NCI-H1092 treated with DMSO at 0.1 percent for 48 hours (cell line): ENCODE measurements around the gene FGGY.

Source experiments
- DNase-seq: peaks from one replicate; lab custom pipeline; 2025; lab: John Stamatoyannopoulos, UW

FGGY gene

DNA sequence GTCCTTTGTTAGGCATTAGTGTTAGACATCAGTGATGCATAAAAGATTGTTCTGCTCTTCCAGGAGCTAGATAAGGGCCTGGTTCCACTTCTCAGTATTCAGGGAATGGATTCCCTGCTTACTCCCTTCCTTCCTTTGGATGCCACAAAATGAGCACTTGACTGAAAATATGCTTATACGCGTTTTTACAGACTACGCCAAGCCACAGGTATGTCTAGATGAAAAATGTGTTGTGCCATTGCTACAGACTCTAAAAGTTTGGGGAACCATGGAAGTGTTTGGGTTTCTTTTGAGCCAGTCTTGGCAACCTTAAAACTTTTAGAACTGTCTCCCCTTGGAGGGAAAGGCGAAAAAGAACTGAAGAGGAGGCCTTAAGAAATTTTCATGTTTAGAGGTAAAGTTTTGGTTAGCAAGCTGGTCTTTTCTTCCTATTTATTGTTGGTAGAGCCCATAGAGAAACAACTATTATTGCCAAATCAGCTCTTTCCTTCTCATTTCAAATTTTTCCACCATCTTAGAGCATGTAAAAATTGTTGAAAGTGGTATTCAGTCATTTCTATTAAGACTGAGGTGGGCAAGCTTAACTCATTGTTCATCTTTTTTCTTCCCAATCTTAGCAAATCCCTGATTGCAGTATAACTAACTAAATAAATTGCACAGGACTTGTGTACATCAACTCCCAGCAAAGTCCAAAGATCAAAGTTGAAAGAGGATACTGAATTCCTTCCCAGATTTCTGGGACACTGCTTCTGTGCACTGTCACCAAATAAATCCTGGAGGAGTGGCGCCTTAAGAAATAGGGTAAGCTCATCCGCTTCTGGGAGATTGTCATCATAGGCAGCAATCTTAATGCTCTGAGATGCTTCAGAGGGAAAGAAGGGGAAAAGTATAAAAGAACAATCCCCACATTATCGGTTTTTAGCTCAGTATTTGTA is 18.9 kb downstream of the FGGY start:
- DNase-seq = no peak

- no peak for DNase-seq
Observed at GRCh38 chr1:59316497-59317128, 19.7 kb downstream of the FGGY start.

DNA sequence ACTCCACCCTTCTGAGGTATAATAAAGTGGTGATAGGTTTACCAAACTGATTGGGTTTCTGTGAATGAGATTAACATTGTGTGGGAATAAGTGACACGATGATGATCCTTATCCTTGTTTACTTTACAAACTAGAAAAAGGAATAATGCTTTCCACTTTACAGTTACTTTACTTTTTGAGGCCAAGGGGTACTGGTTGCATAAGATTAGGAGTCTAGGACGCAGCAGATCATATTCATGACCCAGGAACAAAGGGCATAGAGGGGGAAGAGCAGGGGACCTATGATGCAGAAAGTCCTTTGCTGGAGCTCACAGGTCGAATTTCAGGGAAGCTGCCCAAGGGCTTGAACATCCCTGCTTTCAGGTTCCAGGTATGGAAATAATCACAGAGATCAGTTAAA is 20.4 kb downstream of the FGGY start:
- no peak for DNase-seq

- DNase-seq = no peak
Observed at GRCh38 chr1:59317780-59318179, 20.9 kb downstream of the FGGY start.

GRCh38 chr1:59318271-59318860 is 21.5 kb downstream of the FGGY start:
- DNase-seq = no peak

DNA sequence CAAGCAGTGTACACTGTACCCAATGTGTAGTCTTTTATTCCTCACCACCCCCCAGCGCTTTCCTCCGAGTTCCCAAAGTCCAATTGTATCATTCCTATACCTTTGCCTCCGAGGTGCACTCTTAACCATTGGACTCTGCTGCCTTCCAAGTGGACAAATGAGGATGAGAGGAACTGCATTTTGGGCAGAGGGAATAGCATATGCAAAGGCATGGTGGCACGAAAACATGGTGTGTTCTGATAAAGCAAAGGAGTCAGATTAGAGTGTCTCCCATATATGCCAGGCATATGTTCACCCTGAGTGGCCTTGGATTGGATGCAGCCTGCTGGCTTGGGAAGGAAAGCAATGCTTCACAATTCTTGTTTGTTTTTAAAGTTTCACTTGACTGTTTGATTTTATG is 25.5 kb downstream of the FGGY start:
- no peak for DNase-seq

- DNase-seq = no peak
Observed at GRCh38 chr1:59322814-59323213, 25.9 kb downstream of the FGGY start.

DNA sequence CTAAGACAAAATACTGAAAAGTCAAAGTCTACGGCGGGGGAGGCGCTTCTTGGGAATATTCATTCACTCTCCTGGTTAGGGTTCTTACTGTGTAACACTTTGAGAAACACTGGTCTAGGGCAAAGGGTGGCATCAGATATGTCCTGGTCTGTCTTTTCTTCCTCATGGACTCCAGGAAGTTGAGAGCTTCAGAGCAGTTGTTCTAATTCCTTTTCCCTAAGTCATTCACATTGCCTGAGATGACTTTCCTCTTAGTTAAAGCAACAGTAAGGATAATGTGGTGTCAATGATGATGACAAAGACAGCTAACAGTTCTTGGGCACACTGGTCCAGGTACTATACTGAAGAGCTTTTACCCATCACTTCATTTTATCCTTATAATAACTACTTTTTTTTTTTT is 27.0 kb downstream of the FGGY start:
- no peak for DNase-seq

DNA sequence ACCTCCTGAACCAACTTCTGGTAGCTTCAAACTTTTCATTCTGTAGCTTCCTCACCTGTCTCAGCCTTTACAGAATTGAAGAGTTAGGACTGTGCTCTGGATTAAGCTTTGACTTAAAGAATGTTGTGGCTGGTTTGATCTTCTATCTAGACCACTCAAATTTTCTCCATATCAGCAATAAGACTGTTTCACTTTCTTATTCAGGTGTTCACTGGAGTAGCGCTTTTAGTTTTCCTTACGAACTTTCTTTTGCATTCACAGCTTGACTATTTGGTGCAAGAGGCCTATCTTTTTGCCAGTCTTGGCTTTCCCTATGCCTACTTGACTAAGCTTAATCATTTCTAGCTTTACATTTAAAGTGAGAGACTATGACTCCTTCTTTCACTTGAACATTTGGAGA is 31.5 kb downstream of the FGGY start:
- no peak for DNase-seq

DNA sequence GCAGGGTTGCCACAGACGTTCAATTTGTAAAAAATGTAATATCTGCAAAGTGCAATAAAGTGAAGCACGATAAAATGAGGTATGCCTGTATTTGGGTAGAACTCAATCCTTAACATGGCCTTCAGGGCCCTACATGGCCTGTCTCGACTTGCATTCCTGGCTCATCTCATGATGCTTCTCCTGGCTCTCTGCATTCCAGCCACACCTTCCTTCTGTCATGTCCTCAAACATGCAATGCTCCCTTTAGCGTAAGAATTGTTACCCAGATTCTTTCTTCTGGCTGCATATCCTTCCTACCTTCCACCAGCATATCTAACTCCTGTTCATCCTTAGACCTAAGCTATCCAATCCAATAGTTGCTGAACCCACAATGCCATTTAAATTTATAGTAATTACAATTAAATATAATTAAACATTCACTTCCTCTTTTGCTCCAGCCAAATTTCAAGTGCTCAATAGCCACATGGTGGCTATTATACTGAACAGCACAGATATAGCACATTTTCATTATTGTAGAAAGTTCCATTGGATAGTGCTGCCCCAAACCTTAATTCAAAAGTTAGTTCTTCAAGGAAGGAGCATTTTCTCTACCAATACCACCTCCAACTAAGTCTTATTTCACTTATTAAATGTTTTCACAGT is 32.6 kb downstream of the FGGY start:
- DNase-seq = no peak

DNA sequence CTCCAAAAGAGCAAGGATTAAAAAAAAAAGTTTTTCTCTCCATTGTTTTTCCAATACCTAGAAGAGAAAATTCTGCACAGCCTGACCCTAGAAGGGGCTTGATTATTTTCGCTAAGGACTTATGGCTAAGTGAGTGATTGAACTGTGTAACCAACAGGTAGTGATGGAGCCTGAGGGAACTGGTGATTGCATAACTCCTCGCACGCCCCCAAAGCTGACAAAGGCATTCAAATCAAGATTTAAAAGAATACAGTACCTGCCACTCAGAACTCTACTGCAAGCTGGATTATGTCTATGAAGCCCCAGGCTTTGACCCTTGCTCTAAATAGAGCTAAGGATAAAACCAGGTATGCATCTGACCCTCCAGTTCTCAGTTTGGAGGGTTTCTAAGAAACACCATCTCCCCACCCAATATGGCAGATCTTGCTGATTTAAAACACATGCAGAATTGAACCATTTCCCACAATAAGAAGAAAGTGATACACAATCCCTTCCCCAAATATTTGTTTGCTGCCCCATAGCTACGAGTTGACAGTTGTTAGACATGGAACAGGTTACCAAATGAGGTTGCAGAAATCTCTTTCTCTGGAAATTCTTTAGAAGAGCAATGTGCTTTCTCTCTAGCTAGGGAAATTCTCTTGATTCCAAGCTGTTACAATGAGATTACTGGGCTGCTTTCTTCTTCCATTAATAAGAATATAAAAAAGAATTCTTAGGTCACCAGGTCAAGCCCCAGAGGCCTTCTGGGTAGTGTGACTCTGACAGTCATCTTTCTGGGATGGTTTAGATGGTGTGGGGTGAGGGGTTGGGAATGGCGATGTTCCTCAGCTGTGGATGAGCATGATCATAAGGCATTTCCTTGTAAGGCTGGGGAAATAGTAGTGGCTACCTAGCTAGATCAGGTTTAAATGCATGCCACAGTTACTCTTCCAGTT is 35.1 kb downstream of the FGGY start:
- DNase-seq = no peak

DNA sequence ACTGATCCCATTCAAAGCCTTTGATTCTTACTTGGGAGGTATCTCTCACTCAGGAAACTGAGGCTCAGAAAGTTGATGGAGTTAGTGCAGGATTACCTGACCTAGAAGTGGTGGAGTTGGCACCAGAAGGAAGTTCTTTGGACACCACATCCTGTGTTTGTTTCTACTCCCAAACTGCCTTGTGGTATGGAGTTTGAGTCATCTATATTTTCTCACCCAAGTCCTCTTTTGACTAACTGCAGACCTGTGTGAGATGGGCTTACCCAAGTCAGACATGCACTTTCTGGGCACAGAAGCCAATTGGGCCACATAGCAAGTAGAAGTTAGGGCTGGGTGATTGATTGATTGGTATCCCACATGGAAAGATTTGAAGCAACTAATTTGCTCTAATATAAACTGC is 36.1 kb downstream of the FGGY start:
- DNase-seq = no peak

- DNase-seq = no peak
Observed at GRCh38 chr1:59333626-59334277, 36.9 kb downstream of the FGGY start.

DNA sequence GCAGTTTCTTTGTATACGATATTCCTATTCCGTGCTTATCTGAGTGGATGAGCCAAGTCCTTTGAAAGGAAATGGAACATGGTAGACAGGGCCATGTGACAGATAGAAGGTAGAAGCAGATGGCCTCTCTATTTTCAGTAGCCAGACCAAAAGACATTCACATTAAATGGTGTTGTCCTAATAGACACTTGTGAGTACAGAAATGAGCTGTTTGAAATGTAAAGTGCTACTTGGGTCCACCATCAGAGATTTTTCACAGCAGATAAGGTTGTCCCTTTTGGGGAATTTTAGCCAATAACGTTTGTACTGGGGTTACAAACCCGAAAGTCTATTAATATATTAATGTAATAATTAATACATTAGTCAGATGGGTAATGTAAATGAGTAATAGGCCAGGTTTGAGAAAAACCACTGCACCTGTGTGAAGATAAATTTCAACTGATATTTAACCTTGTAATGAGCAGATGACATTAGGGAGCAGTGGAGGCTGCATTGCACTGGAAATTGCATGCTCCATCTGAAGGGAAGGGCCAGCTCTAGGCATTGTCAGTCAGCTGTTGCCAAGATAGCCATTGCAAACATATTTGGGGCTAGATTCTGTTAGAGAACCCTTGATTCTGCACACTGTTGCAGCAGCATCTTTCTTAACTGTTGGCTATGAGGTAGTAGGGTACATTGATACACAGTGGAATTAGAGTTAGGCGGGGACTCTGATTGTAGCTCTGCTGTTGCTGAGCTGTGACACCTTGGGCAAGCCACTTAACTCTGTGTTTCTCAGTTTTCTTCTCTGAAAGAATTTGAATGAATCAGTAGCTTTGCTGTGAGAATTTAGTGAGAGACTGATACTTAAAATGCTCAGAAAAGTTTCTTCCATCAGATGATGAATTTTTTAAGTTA is 43.8 kb downstream of the FGGY start:
- DNase-seq = no peak

GRCh38 chr1:59342801-59343575 is 46.1 kb downstream of the FGGY start:
- no peak for DNase-seq

DNA sequence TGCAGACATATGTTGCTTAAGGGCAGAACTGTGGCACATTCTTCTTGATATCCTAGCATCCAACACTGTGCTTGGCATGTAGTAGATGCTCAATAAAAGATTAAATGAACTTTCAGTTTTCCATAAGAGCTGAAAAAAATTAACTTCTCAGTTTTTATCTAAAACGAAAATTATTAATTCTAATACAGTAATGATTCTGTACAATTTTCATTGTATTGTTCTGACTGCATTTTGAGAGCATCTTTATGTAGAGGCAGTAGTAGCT is 46.6 kb downstream of the FGGY start:
- no peak for DNase-seq

DNA sequence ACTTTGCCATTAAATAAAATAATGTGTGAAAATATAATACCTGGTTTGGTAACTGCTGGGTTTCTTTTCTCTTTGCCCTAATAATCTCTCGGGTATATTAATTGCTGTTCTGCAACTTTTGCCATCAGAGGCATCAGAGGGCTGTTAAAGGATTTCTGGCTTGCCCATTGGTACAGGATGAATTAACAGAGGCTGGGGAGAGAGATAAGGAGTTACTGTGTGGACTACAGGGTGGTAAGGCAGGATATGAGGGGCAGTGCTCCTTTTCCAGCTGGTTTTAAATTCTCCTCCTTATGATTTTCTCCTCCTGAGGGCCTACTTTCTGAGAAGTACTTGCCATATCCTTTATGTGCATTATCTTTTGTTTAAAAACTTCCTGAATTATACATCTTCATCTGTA is 48.3 kb downstream of the FGGY start:
- no peak for DNase-seq

- no peak for DNase-seq
Observed at GRCh38 chr1:59346429-59346828, 49.5 kb downstream of the FGGY start.

GRCh38 chr1:59349101-59349500 is 52.2 kb downstream of the FGGY start:
- DNase-seq = no peak
